GM12878 (cell line): ENCODE data around the gene GNG13. TPM values are rescaled to one million over a fixed set of nuclear protein-coding genes. Genes with fewer than 3 reads are reported as not detected.

Source experiments
- ATAC-seq: fragments of 200-7000 bp; cut with Tn5 transposase; 3 replicates; pipeline ENCODE4 v1.9.1; 2020; ENCODE audit warnings: mild to moderate bottlenecking, moderate library complexity
- BruUV-seq: library from RNA; stranded (reverse); fragments of 400-500 nt; replicated peaks from 2 replicates; lab custom pipeline; 2021; lab: Mats Ljungman, UMichigan
- CTCF ChIA-PET: fragments of 300-600 bp; sonication (Branson Sonifier 250); formaldehyde crosslinking; extraction: SDS; loops from one replicate; lab custom pipeline; 2021; ENCODE audit warnings: inconsistent platforms; lab: Yijun Ruan, JAX
- POLR2A ChIA-PET: fragments of 350-600 bp; formaldehyde crosslinking; extraction: SDS; loops from one replicate; lab custom pipeline; 2021; ENCODE audit warnings: inconsistent platforms; lab: Charles Lee
- RAD21 ChIA-PET: fragments of 300-600 bp; sonication (Branson Sonifier 250); formaldehyde crosslinking; loops from one replicate; lab custom pipeline; 2023; ENCODE audit warnings: antibody characterized with exemption; ENCODE audit not compliant: unreplicated experiment; lab: Charles Lee
- SMC1A ChIA-PET: fragments of 300-600 bp; sonication (Branson Sonifier 250); formaldehyde crosslinking; loops from one replicate; lab custom pipeline; 2023; ENCODE audit not compliant: unreplicated experiment, uncharacterized antibody; lab: Charles Lee
- DNase-seq: peaks from one replicate; pipeline ENCODE4 v3.0.0-alpha.2; 2011; ENCODE audit warnings: low read depth, low spot score
- FAIRE-seq: peaks from 3 replicates; lab custom pipeline; 2011; peaks lifted over from hg19 to GRCh38; lab: Jason Lieb, UNC
- H2AFZ ChIP-seq: 2 replicates; pipeline ENCODE4 v1.6.0; 2011; ENCODE audit warnings: low read depth, low read length, control low read depth; ENCODE audit not compliant: control insufficient read depth
- H3K27ac ChIP-seq: 2 replicates; pipeline ENCODE4 v1.5.1; 2011; ENCODE audit warnings: control low read depth; ENCODE audit not compliant: control insufficient read depth, insufficient read depth
- H3K27me3 ChIP-seq, 2 experiments: replicated peaks in 1 of 2; 2 replicates each; pipeline versions ENCODE4 v1.6.0 to v1.6.1; 2011; ENCODE audit warnings: low read length in 1 of 2; ENCODE audit not compliant: control insufficient read depth in 2 of 2, insufficient read depth in 2 of 2
- H3K36me3 ChIP-seq, 2 experiments: 2 replicates each; pipeline ENCODE4 v1.5.1; 2011; ENCODE audit warnings: low read length in 1 of 2; ENCODE audit not compliant: control insufficient read depth in 2 of 2, insufficient read depth in 2 of 2
- H3K4me1 ChIP-seq: 2 replicates; pipeline ENCODE4 v1.6.1; 2011; ENCODE audit warnings: mild to moderate bottlenecking, low read length, moderate library complexity, mixed read lengths; ENCODE audit not compliant: control insufficient read depth, insufficient read depth
- H3K4me2 ChIP-seq: 2 replicates; pipeline ENCODE4 v1.6.0; 2011; ENCODE audit warnings: control low read depth; ENCODE audit not compliant: control insufficient read depth, insufficient read depth
- H3K4me3 ChIP-seq: fragments of 200-600 bp; sonication (generic); 2 replicates; pipeline ENCODE4 v1.5.1; 2016
- H3K79me2 ChIP-seq: 2 replicates; pipeline ENCODE4 v1.6.0; 2011; ENCODE audit warnings: low read length; ENCODE audit not compliant: control insufficient read depth, insufficient read depth
- H3K9ac ChIP-seq: 2 replicates; pipeline ENCODE4 v1.8.0; 2011; ENCODE audit warnings: low read length, control low read depth, mixed read lengths; ENCODE audit not compliant: control insufficient read depth, insufficient read depth
- H3K9me3 ChIP-seq: replicated peaks from 3 replicates; pipeline ENCODE4 v1.5.1; 2011; ENCODE audit warnings: mild to moderate bottlenecking, low read length; ENCODE audit not compliant: control insufficient read depth, insufficient read depth
- H4K20me1 ChIP-seq: 2 replicates; pipeline ENCODE4 v1.6.0; 2011; ENCODE audit not compliant: control insufficient read depth, insufficient read depth
- ATF7 ChIP-seq: fragments of 450-650 bp; IDR thresholded peaks from 2 replicates; pipeline ENCODE4 v1.6.1; 2016; ENCODE audit warnings: low read depth, mild to moderate bottlenecking
- BRCA1 ChIP-seq: IDR thresholded peaks from 2 replicates; pipeline ENCODE4 v1.6.1; 2011; ENCODE audit warnings: low read depth, low read length, improper control_type of control experiment
- CUX1 ChIP-seq: IDR thresholded peaks from 2 replicates; pipeline ENCODE4 v1.6.1; 2012; ENCODE audit warnings: improper control_type of control experiment, low read depth, low read length; ENCODE audit not compliant: insufficient replicate concordance
- GATAD2B ChIP-seq: fragments of 450-650 bp; conservative IDR thresholded peaks from 2 replicates; pipeline ENCODE4 v1.6.1; 2017; ENCODE audit warnings: low read depth, mild to moderate bottlenecking, moderate library complexity
- MAX ChIP-seq: IDR thresholded peaks from 2 replicates; pipeline ENCODE4 v1.6.1; 2012; ENCODE audit warnings: low read depth, low read length, improper control_type of control experiment
- MEF2A ChIP-seq: IDR thresholded peaks from 2 replicates; pipeline ENCODE4 v1.6.1; 2011; ENCODE audit warnings: low read depth, mild to moderate bottlenecking, low read length, moderate library complexity; ENCODE audit not compliant: insufficient read depth
- NBN ChIP-seq: fragments of 450-650 bp; IDR thresholded peaks from 2 replicates; pipeline ENCODE4 v1.6.1; 2016
- NFXL1 ChIP-seq: fragments of 450-650 bp; IDR thresholded peaks from 2 replicates; pipeline ENCODE4 v1.6.1; 2017; ENCODE audit warnings: antibody characterized with exemption, mild to moderate bottlenecking, borderline replicate concordance
- NR2F1 ChIP-seq: fragments of 450-650 bp; conservative IDR thresholded peaks from 2 replicates; pipeline ENCODE4 v1.6.1; 2017; ENCODE audit warnings: mild to moderate bottlenecking
- RB1 ChIP-seq: fragments of 450-650 bp; formaldehyde crosslinking; IDR thresholded peaks from 2 replicates; pipeline ENCODE4 v1.6.1; 2017; ENCODE audit warnings: mild to moderate bottlenecking, borderline replicate concordance
- SP1 ChIP-seq: IDR thresholded peaks from one replicate; pipeline ENCODE4 v1.6.1; 2011; ENCODE audit warnings: low read depth, low read length
- ZBTB11 ChIP-seq: fragments of 450-650 bp; formaldehyde crosslinking; IDR thresholded peaks from 2 replicates; pipeline ENCODE4 v1.5.0; 2022; ENCODE audit warnings: mild to moderate bottlenecking, missing genetic modification characterization
- ZNF217 ChIP-seq: fragments of 450-650 bp; IDR thresholded peaks from 2 replicates; pipeline ENCODE4 v1.6.1; 2017; ENCODE audit warnings: antibody characterized with exemption, mild to moderate bottlenecking
- ZZZ3 ChIP-seq: IDR thresholded peaks from 2 replicates; pipeline ENCODE4 v1.6.1; 2011; ENCODE audit warnings: low read depth; ENCODE audit not compliant: control insufficient read depth, insufficient read length
- WGBS: methylation state at CpG from one replicate; pipeline ENCODE4 v1.1.6; 2016; ENCODE audit warnings: low lambda C conversion rate; ENCODE audit not compliant: insufficient replicate concordance, insufficient coverage; ENCODE audit errors: missing lambda C conversion rate; 5-methylcytosine and 5-hydroxymethylcytosine counted together
- in situ Hi-C: fragments of 300-500 bp; cut with MboI; formaldehyde crosslinking; loops from 9 replicates; pipeline ENCODE4 v1.14.3; 2018; ENCODE audit warnings: mixed read lengths
- intact Hi-C: fragments of 100-400 bp; cut with micrococcal nuclease; formaldehyde crosslinking; loops from one replicate; pipeline ENCODE4 v1.14.2; 2022; ENCODE audit not compliant: unreplicated experiment
- polyA plus RNA-seq, 11 experiments: library from polyadenylated mRNA; depleted of rRNA in 4 of 11; unstranded in 6 of 11; stranded (reverse) in 5 of 11; fragments of >200 nt; fragmentation: Nextera tagmentation in 4 of 11; fragmentation: Illumina TruSeq in 1 of 11; extraction: Ambion mirVana in 4 of 11; extraction: Trizol in 1 of 11; gene quantifications; 1 replicate in 1 of 11; 2 replicates in 10 of 11; pipeline versions ENCODE4 v1.2.1 to v1.2.3, GENCODE V29; 2011 to 2016; ENCODE audit warnings: inconsistent platforms in 2 of 11, missing spikeins in 2 of 11, low read depth in 1 of 11
- total RNA-seq, 4 experiments: library from RNA; depleted of rRNA in 3 of 4; stranded (reverse); fragments of >200 nt in 3 of 4; fragmentation: Illumina TruSeq in 1 of 4; extraction: Trizol in 1 of 4; gene quantifications; 2 replicates each; pipeline versions ENCODE4 v1.2.1 to v1.2.3, GENCODE V29; 2013 to 2021

The GNG13 gene
- total and polyA plus RNA-seq, 10 of the 15 experiments (the other 5 are each of a cell fraction or from before 2014, with no cell fraction given) = not detected

- H3K9ac ChIP-seq = no peak overlapping the region
- no peaks in the 10 kb centered on the region for H3K4me1 ChIP-seq
- peaks cover 0 to 2% of the 10 kb centered on the region in 2 experiments; a peak in 3 of 4 replicates for H3K27me3 ChIP-seq
- H3K9me3 ChIP-seq = no peaks in the 10 kb centered on the region
- FAIRE-seq = no peak
- H3K36me3 ChIP-seq = peaks cover 0 to 13% of the 10 kb centered on the region in 2 experiments; a peak in 2 of 4 replicates
- H3K27ac ChIP-seq = no peak overlapping the region
- DNase-seq = no peak
- CTCF ChIA-PET = no interaction called here
- BruUV-seq = no TSS peak
- H3K4me3 ChIP-seq = no peak overlapping the region
- RAD21 ChIA-PET = no interaction called here
- H3K4me2 ChIP-seq = no peak overlapping the region
- 83% methylated on average over 28 of the region's 33 CpGs for WGBS
- H4K20me1 ChIP-seq = no peaks in the 10 kb centered on the region
- SMC1A ChIA-PET = no interaction called here
- in situ Hi-C loops = no loop called here
- intact Hi-C loops = no loop called here
- TF ChIP-seq MEF2A = no peak
- no peak for TF ChIP-seq GATAD2B
- no peak for TF ChIP-seq NFXL1
- TF ChIP-seq MAX = no peak
- no peak for TF ChIP-seq NBN
- no peak for TF ChIP-seq ZNF217
- TF ChIP-seq SP1 = no peak
- TF ChIP-seq ATF7 = no peak
- TF ChIP-seq RB1 = no peak
- TF ChIP-seq ZZZ3 = no peak
- no peak for TF ChIP-seq BRCA1
- TF ChIP-seq ZBTB11 = no peak
- no peak for TF ChIP-seq CUX1
- TF ChIP-seq NR2F1 = no peak
- TF ChIP-seq, all 136 proteins: peak for 0
- ATAC-seq = no peak
- H3K79me2 ChIP-seq = no peaks in the 10 kb centered on the region
- POLR2A ChIA-PET = no interaction called here
- H2AFZ ChIP-seq = no peak overlapping the region
Observed at GRCh38 chr16:795580-796229, 4.8 kb downstream of the GNG13 start.
